ENCODE measurements around the gene CMC1.

DNA sequence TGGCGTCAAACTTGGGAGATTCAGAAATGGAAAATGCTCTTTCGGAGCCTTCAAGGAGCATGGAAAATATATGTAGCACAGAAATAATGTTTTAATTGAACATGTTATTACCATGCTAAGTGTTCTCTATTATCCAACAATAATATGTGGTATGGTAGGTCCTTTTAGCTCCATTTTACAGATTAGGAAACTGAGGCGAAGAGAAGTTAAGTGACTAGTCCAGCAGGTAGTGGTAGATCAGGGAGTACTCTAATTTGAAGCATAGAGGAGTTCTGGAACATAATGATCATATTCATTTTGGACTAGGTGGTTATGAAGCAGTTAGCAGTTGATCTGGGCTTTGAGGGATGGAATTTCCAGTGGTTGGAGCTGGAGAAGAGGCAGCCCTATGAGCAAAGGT is 1.1 kb downstream of the CMC1 start:
- TF ChIP-seq, protein P1, sequence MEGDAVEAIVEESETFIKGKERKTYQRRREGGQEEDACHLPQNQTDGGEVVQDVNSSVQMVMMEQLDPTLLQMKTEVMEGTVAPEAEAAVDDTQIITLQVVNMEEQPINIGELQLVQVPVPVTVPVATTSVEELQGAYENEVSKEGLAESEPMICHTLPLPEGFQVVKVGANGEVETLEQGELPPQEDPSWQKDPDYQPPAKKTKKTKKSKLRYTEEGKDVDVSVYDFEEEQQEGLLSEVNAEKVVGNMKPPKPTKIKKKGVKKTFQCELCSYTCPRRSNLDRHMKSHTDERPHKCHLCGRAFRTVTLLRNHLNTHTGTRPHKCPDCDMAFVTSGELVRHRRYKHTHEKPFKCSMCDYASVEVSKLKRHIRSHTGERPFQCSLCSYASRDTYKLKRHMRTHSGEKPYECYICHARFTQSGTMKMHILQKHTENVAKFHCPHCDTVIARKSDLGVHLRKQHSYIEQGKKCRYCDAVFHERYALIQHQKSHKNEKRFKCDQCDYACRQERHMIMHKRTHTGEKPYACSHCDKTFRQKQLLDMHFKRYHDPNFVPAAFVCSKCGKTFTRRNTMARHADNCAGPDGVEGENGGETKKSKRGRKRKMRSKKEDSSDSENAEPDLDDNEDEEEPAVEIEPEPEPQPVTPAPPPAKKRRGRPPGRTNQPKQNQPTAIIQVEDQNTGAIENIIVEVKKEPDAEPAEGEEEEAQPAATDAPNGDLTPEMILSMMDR (IDR thresholded peaks at IDR 0.05; ENCODE audit: poor library complexity), result no peak
- TF ChIP-seq EZH2phosphoT487 (IDR thresholded peaks at IDR 0.05; ENCODE audit: low read depth, severe bottlenecking, unreplicated experiment) (no peak), EZH2 (IDR thresholded peaks at IDR 0.05; ENCODE audit: borderline replicate concordance) (no peak)

Data from hepatocyte (in vitro differentiated cells).